Measurements from ENCODE around the gene RALGPS2.

DNA sequence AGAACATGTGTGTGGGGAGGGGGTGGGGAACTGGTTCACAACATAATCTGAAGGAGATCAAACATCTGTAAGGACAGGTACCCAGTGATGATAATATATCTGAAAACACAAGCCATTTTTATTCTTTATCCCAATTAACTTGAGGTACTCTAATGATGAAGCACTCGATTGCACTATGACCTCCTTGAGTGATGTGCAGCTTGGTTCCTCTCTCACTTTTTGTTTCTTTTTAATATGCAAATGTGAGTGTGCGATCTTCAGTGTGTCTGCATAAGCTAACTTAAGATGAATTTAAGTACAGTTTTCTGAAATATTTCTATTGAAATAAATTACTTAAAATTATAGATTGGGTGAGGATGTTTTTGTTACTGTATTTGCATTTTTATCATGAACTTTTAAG, 196.5 kb downstream of the RALGPS2 start:
- TF ChIP-seq CTCF (IDR thresholded peaks at IDR 0.05; ENCODE audit: low read depth, low read length) (no peak), EZH2phosphoT487 (IDR thresholded peaks at IDR 0.05; ENCODE audit: low read depth) (no peak)

Measured in OCI-LY3 (cell line).